Measurements from ENCODE around the gene RNU1-3.
"Not testable (repeated sequence)": the region's sequence is repeated elsewhere in the genome, so short reads cannot be mapped to it uniquely, and the experiment has no call there.

RNU1-3 gene

GRCh38 chr1:16628361-16629111 lies 38.2 kb downstream of the RNU1-3 start:
- H3K36me3 Mint-ChIP-seq (ENCODE audit: low read depth): no peaks in the 10 kb centered on the region
- H3K27me3 Mint-ChIP-seq: no peaks in the 10 kb centered on the region
- H3K4me1 Mint-ChIP-seq (ENCODE audit: low read depth): peaks cover 7% of the 10 kb centered on the region
- no peak overlapping the region for H3K4me3 Mint-ChIP-seq
- no peaks in the 10 kb centered on the region for H3K9me3 Mint-ChIP-seq
- peak overlapping the region; percentile 33 for H3K27ac Mint-ChIP-seq
- intact Hi-C loops (cut with micrococcal nuclease): no loop called here

- intact Hi-C loops (cut with micrococcal nuclease); H3K9me3 Mint-ChIP-seq; H3K4me1 Mint-ChIP-seq (ENCODE audit: low read depth): not testable (repeated sequence)
Observed at GRCh38 chr1:16626409-16626983, 40.3 kb downstream of the RNU1-3 start.

GRCh38 chr1:16625497-16626408 lies 41.0 kb downstream of the RNU1-3 start:
- Mint-ChIP-seq H3K9me3 (no peaks in the 10 kb centered on the region), H3K27me3 (no peaks in the 10 kb centered on the region), H3K4me1 (ENCODE audit: low read depth) (peaks cover 7% of the 10 kb centered on the region), H3K4me3 (no peak overlapping the region), H3K27ac (no peak overlapping the region), H3K36me3 (ENCODE audit: low read depth) (no peaks in the 10 kb centered on the region)
- intact Hi-C loops (cut with micrococcal nuclease): loop anchor here (2.0 kb wide), 1 partner anchor 19 kb away; no protein-coding TSS in a partner anchor

More at GRCh38 chr1:16626409-16626983, 40.3 kb downstream of the RNU1-3 start:
- not testable (repeated sequence) for H3K4me3 Mint-ChIP-seq; H3K36me3 Mint-ChIP-seq (ENCODE audit: low read depth); H3K27me3 Mint-ChIP-seq; H3K27ac Mint-ChIP-seq

- H3K4me3 Mint-ChIP-seq; H3K9me3 Mint-ChIP-seq; H3K36me3 Mint-ChIP-seq (ENCODE audit: low read depth); H3K4me1 Mint-ChIP-seq (ENCODE audit: low read depth); H3K27ac Mint-ChIP-seq; H3K27me3 Mint-ChIP-seq: not testable (repeated sequence)
- intact Hi-C loops (cut with micrococcal nuclease): loop anchor here (2.0 kb wide), 1 partner anchor 21 kb away; no protein-coding TSS in a partner anchor
Observed at GRCh38 chr1:16623812-16624719, 42.7 kb downstream of the RNU1-3 start.

GRCh38 chr1:16623337-16623736 lies 43.4 kb downstream of the RNU1-3 start:
- H3K4me1 Mint-ChIP-seq (ENCODE audit: low read depth); intact Hi-C loops (cut with micrococcal nuclease); H3K4me3 Mint-ChIP-seq; H3K27me3 Mint-ChIP-seq; H3K36me3 Mint-ChIP-seq (ENCODE audit: low read depth); H3K9me3 Mint-ChIP-seq; H3K27ac Mint-ChIP-seq: not testable (repeated sequence)

GRCh38 chr1:16621681-16622315 lies 45.0 kb downstream of the RNU1-3 start:
- H3K4me1 Mint-ChIP-seq (ENCODE audit: low read depth); H3K9me3 Mint-ChIP-seq; H3K4me3 Mint-ChIP-seq; intact Hi-C loops (cut with micrococcal nuclease); H3K27me3 Mint-ChIP-seq; H3K27ac Mint-ChIP-seq; H3K36me3 Mint-ChIP-seq (ENCODE audit: low read depth): not testable (repeated sequence)

GRCh38 chr1:16621300-16621658 lies 45.5 kb downstream of the RNU1-3 start:
- H3K36me3 Mint-ChIP-seq (ENCODE audit: low read depth): no peaks in the 10 kb centered on the region
- no peak overlapping the region for H3K4me3 Mint-ChIP-seq
- H3K4me1 Mint-ChIP-seq (ENCODE audit: low read depth): no peaks in the 10 kb centered on the region
- H3K27ac Mint-ChIP-seq: no peak overlapping the region
- no peaks in the 10 kb centered on the region for H3K9me3 Mint-ChIP-seq
- no peaks in the 10 kb centered on the region for H3K27me3 Mint-ChIP-seq
- intact Hi-C loops (cut with micrococcal nuclease): no loop called here

- H3K27ac Mint-ChIP-seq; H3K27me3 Mint-ChIP-seq; H3K4me1 Mint-ChIP-seq (ENCODE audit: low read depth); H3K4me3 Mint-ChIP-seq; H3K36me3 Mint-ChIP-seq (ENCODE audit: low read depth); intact Hi-C loops (cut with micrococcal nuclease); H3K9me3 Mint-ChIP-seq: not testable (repeated sequence)
Observed at GRCh38 chr1:16619803-16620501, 46.8 kb downstream of the RNU1-3 start.

- H3K9me3 Mint-ChIP-seq: no peaks in the 10 kb centered on the region
- intact Hi-C loops (cut with micrococcal nuclease): loop anchor here (1.0 kb wide), 1 partner anchor 333 kb away; no protein-coding TSS in a partner anchor
- no peak overlapping the region for H3K27ac Mint-ChIP-seq
- H3K4me1 Mint-ChIP-seq (ENCODE audit: low read depth): no peaks in the 10 kb centered on the region
- H3K27me3 Mint-ChIP-seq: no peaks in the 10 kb centered on the region
- no peak overlapping the region for H3K4me3 Mint-ChIP-seq
- H3K36me3 Mint-ChIP-seq (ENCODE audit: low read depth): no peaks in the 10 kb centered on the region
Observed at GRCh38 chr1:16618719-16619118, 48.0 kb downstream of the RNU1-3 start.

- no peaks in the 10 kb centered on the region for H3K4me1 Mint-ChIP-seq (ENCODE audit: low read depth)
- H3K36me3 Mint-ChIP-seq (ENCODE audit: low read depth): no peaks in the 10 kb centered on the region
- no peaks in the 10 kb centered on the region for H3K27me3 Mint-ChIP-seq
- intact Hi-C loops (cut with micrococcal nuclease): loop anchor here (1.0 kb wide), 1 partner anchor 333 kb away; no protein-coding TSS in a partner anchor
- H3K27ac Mint-ChIP-seq: no peak overlapping the region
- no peaks in the 10 kb centered on the region for H3K9me3 Mint-ChIP-seq
- H3K4me3 Mint-ChIP-seq: no peak overlapping the region
Observed at GRCh38 chr1:16617778-16618580, 48.8 kb downstream of the RNU1-3 start.

GRCh38 chr1:16617114-16617631 lies 49.6 kb downstream of the RNU1-3 start:
- Mint-ChIP-seq H3K9me3 (no peaks in the 10 kb centered on the region), H3K4me3 (no peak overlapping the region), H3K27ac (no peak overlapping the region), H3K36me3 (ENCODE audit: low read depth) (no peaks in the 10 kb centered on the region), H3K27me3 (no peaks in the 10 kb centered on the region), H3K4me1 (ENCODE audit: low read depth) (no peaks in the 10 kb centered on the region)
- intact Hi-C loops (cut with micrococcal nuclease): no loop called here

All from dendritic cell treated with granulocyte-macrophage colony-stimulating factor and Interleukin-4, amounts not matched to agents 40 ng/mL and 50 ng/mL, for 4 days (primary cell).